Measurements from ENCODE around the gene AGAP3.

The AGAP3 gene

GRCh38 chr7:151185762-151186639 is 99.7 kb downstream of the AGAP3 start:
- no peaks in the 10 kb centered on the region for H3K9me3 ChIP-seq (ENCODE audit: control insufficient read depth in 2 of 2, low read length in 2 of 2)
- no peak overlapping the region for H3K4me3 ChIP-seq (ENCODE audit: low read length in 2 of 2)
- no peaks in the 10 kb centered on the region for H3K4me1 ChIP-seq (ENCODE audit: control insufficient read depth, insufficient read depth, low read length)
- H3K36me3 ChIP-seq (ENCODE audit: control insufficient read depth in 2 of 2, insufficient read depth in 2 of 2, low read length in 2 of 2): no peaks in the 10 kb centered on the region
- no peak overlapping the region for H3K27ac ChIP-seq (ENCODE audit: low read length)
- H3K9ac ChIP-seq (ENCODE audit: low read length in 2 of 2): no peak overlapping the region
- H3K27me3 ChIP-seq (ENCODE audit: control insufficient read depth in 1 of 2, insufficient read depth in 2 of 2, low read length in 2 of 2): peaks cover 4 to 6% of the 10 kb centered on the region in 2 donors

GRCh38 chr7:151186640-151187408 is 100.5 kb downstream of the AGAP3 start, which contains the start of gene ASB10:
TSS of gene ASB10 (minus strand) at chr7:151187250. CDS start at chr7:151187130, 120 bp downstream.
- Histone ChIP-seq H3K9me3 (ENCODE audit: control insufficient read depth in 2 of 2, low read length in 2 of 2) (no peaks in the 10 kb centered on the region), H3K9ac (ENCODE audit: low read length in 2 of 2) (no peak within 1 kb of the TSS), H3K4me3 (ENCODE audit: low read length in 2 of 2) (no peak within 1 kb of the TSS), H3K27ac (ENCODE audit: low read length) (no peak within 1 kb of the TSS), H3K36me3 (ENCODE audit: control insufficient read depth in 2 of 2, insufficient read depth in 2 of 2, low read length in 2 of 2) (no peaks in the 10 kb centered on the region), H3K4me1 (ENCODE audit: control insufficient read depth, insufficient read depth, low read length) (no peaks in the 10 kb centered on the region), H3K27me3 (ENCODE audit: control insufficient read depth in 1 of 2, insufficient read depth in 2 of 2, low read length in 2 of 2) (peaks cover 4 to 6% of the 10 kb centered on the region in 2 donors)

- no peaks in the 10 kb centered on the region for H3K9me3 ChIP-seq (ENCODE audit: control insufficient read depth in 2 of 2, low read length in 2 of 2)
- no peak overlapping the region for H3K9ac ChIP-seq (ENCODE audit: low read length in 2 of 2)
- no peaks in the 10 kb centered on the region for H3K4me1 ChIP-seq (ENCODE audit: control insufficient read depth, insufficient read depth, low read length)
- no peaks in the 10 kb centered on the region for H3K36me3 ChIP-seq (ENCODE audit: control insufficient read depth in 2 of 2, insufficient read depth in 2 of 2, low read length in 2 of 2)
- no peak overlapping the region for H3K4me3 ChIP-seq (ENCODE audit: low read length in 2 of 2)
- H3K27me3 ChIP-seq (ENCODE audit: control insufficient read depth in 1 of 2, insufficient read depth in 2 of 2, low read length in 2 of 2): peaks cover 2 to 4% of the 10 kb centered on the region in 2 donors
- no peak overlapping the region for H3K27ac ChIP-seq (ENCODE audit: low read length)
Observed at GRCh38 chr7:151187409-151188251, 101.4 kb downstream of the AGAP3 start.

GRCh38 chr7:151188252-151188542 is 101.9 kb downstream of the AGAP3 start:
- Histone ChIP-seq H3K27me3 (ENCODE audit: control insufficient read depth in 1 of 2, insufficient read depth in 2 of 2, low read length in 2 of 2) (peaks cover 2 to 4% of the 10 kb centered on the region in 2 donors), H3K9ac (ENCODE audit: low read length in 2 of 2) (no peak overlapping the region), H3K4me3 (ENCODE audit: low read length in 2 of 2) (no peak overlapping the region), H3K27ac (ENCODE audit: low read length) (no peak overlapping the region), H3K4me1 (ENCODE audit: control insufficient read depth, insufficient read depth, low read length) (no peaks in the 10 kb centered on the region), H3K9me3 (ENCODE audit: control insufficient read depth in 2 of 2, low read length in 2 of 2) (no peaks in the 10 kb centered on the region), H3K36me3 (ENCODE audit: control insufficient read depth in 2 of 2, insufficient read depth in 2 of 2, low read length in 2 of 2) (no peaks in the 10 kb centered on the region)

GRCh38 chr7:151189038-151189437 is 102.8 kb downstream of the AGAP3 start:
- Histone ChIP-seq H3K9ac (ENCODE audit: low read length in 2 of 2) (no peak overlapping the region), H3K27ac (ENCODE audit: low read length) (no peak overlapping the region), H3K36me3 (ENCODE audit: control insufficient read depth in 2 of 2, insufficient read depth in 2 of 2, low read length in 2 of 2) (no peaks in the 10 kb centered on the region), H3K9me3 (ENCODE audit: control insufficient read depth in 2 of 2, low read length in 2 of 2) (no peaks in the 10 kb centered on the region), H3K4me1 (ENCODE audit: control insufficient read depth, insufficient read depth, low read length) (no peaks in the 10 kb centered on the region), H3K4me3 (ENCODE audit: low read length in 2 of 2) (no peak overlapping the region), H3K27me3 (ENCODE audit: control insufficient read depth in 1 of 2, insufficient read depth in 2 of 2, low read length in 2 of 2) (peaks cover 3 to 4% of the 10 kb centered on the region in 2 donors)

- Histone ChIP-seq H3K4me3 (ENCODE audit: low read length in 2 of 2) (no peak overlapping the region), H3K36me3 (ENCODE audit: control insufficient read depth in 2 of 2, insufficient read depth in 2 of 2, low read length in 2 of 2) (no peaks in the 10 kb centered on the region), H3K27me3 (ENCODE audit: control insufficient read depth in 1 of 2, insufficient read depth in 2 of 2, low read length in 2 of 2) (peaks cover 0 to 13% of the 10 kb centered on the region in 2 donors), H3K4me1 (ENCODE audit: control insufficient read depth, insufficient read depth, low read length) (no peaks in the 10 kb centered on the region), H3K27ac (ENCODE audit: low read length) (no peak overlapping the region), H3K9ac (ENCODE audit: low read length in 2 of 2) (no peak overlapping the region), H3K9me3 (ENCODE audit: control insufficient read depth in 2 of 2, low read length in 2 of 2) (no peaks in the 10 kb centered on the region)
Observed at GRCh38 chr7:151191544-151191943, 105.3 kb downstream of the AGAP3 start.

- Histone ChIP-seq H3K4me1 (ENCODE audit: control insufficient read depth, insufficient read depth, low read length) (no peaks in the 10 kb centered on the region), H3K4me3 (ENCODE audit: low read length in 2 of 2) (no peak overlapping the region), H3K36me3 (ENCODE audit: control insufficient read depth in 2 of 2, insufficient read depth in 2 of 2, low read length in 2 of 2) (no peaks in the 10 kb centered on the region), H3K9me3 (ENCODE audit: control insufficient read depth in 2 of 2, low read length in 2 of 2) (no peaks in the 10 kb centered on the region), H3K27me3 (ENCODE audit: control insufficient read depth in 1 of 2, insufficient read depth in 2 of 2, low read length in 2 of 2) (peaks cover 0 to 15% of the 10 kb centered on the region in 2 donors), H3K9ac (ENCODE audit: low read length in 2 of 2) (no peak overlapping the region), H3K27ac (ENCODE audit: low read length) (no peak overlapping the region)
Observed at GRCh38 chr7:151192002-151192539, 105.8 kb downstream of the AGAP3 start.

- Histone ChIP-seq H3K9ac (ENCODE audit: low read length in 2 of 2) (no peak overlapping the region), H3K36me3 (ENCODE audit: control insufficient read depth in 2 of 2, insufficient read depth in 2 of 2, low read length in 2 of 2) (no peaks in the 10 kb centered on the region), H3K4me3 (ENCODE audit: low read length in 2 of 2) (no peak overlapping the region), H3K4me1 (ENCODE audit: control insufficient read depth, insufficient read depth, low read length) (no peaks in the 10 kb centered on the region), H3K27me3 (ENCODE audit: control insufficient read depth in 1 of 2, insufficient read depth in 2 of 2, low read length in 2 of 2) (peaks cover 0 to 15% of the 10 kb centered on the region in 2 donors), H3K9me3 (ENCODE audit: control insufficient read depth in 2 of 2, low read length in 2 of 2) (no peaks in the 10 kb centered on the region), H3K27ac (ENCODE audit: low read length) (no peak overlapping the region)
Observed at GRCh38 chr7:151193203-151193978, 107.1 kb downstream of the AGAP3 start.

All from stomach smooth muscle (tissue), 2 donors.